ENCODE data around the gene RUNX1.

- TF ChIP-seq CTCF (IDR thresholded peaks at IDR 0.05 in 8 of 11, conservative IDR thresholded peaks at IDR 0.05 in 3 of 11) (no peak), POLR2A (IDR thresholded peaks at IDR 0.05) (no peak)
Measured at GRCh38 chr21:34836103-34836932, 212.8 kb downstream of the RUNX1 start.

All from spleen (tissue), 7 donors.